Fibroblast of pulmonary artery (primary cell): Measurements from ENCODE around the gene RPS29.
"Not testable (repeated sequence)": the region's sequence is repeated elsewhere in the genome, so short reads cannot be mapped to it uniquely, and the experiment has no call there.

Experiments
- DNase-seq: peaks from one replicate; pipeline ENCODE4 v3.0.0-alpha.2; 2010; ENCODE audit warnings: low read depth
- H3K4me3 ChIP-seq: replicated peaks from 2 replicates; pipeline ENCODE4 v1.5.1; 2011; ENCODE audit warnings: low read depth, mild to moderate bottlenecking, control low read depth, low read length, moderate library complexity
- TF ChIP-seq, protein P1 (sequence below): IDR thresholded peaks from 2 replicates; pipeline ENCODE4 v1.5.1; 2011; ENCODE audit warnings: mild to moderate bottlenecking, control low read depth, low read length, inconsistent platforms; ENCODE audit errors: missing control alignments

RPS29 gene

DNA sequence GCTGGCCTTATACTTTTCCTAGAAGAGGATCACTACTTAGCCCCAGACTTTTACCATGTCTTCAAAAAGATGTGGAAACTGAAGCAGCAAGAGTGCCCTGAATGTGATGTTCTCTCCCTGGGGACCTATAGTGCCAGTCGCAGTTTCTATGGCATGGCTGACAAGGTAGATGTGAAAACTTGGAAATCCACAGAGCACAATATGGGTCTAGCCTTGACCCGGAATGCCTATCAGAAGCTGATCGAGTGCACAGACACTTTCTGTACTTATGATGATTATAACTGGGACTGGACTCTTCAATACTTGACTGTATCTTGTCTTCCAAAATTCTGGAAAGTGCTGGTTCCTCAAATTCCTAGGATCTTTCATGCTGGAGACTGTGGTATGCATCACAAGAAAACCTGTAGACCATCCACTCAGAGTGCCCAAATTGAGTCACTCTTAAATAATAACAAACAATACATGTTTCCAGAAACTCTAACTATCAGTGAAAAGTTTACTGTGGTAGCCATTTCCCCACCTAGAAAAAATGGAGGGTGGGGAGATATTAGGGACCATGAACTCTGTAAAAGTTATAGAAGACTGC is 35.9 kb upstream of the RPS29 start:
- TF ChIP-seq, protein P1, sequence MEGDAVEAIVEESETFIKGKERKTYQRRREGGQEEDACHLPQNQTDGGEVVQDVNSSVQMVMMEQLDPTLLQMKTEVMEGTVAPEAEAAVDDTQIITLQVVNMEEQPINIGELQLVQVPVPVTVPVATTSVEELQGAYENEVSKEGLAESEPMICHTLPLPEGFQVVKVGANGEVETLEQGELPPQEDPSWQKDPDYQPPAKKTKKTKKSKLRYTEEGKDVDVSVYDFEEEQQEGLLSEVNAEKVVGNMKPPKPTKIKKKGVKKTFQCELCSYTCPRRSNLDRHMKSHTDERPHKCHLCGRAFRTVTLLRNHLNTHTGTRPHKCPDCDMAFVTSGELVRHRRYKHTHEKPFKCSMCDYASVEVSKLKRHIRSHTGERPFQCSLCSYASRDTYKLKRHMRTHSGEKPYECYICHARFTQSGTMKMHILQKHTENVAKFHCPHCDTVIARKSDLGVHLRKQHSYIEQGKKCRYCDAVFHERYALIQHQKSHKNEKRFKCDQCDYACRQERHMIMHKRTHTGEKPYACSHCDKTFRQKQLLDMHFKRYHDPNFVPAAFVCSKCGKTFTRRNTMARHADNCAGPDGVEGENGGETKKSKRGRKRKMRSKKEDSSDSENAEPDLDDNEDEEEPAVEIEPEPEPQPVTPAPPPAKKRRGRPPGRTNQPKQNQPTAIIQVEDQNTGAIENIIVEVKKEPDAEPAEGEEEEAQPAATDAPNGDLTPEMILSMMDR: no peak
- no peak for DNase-seq
- peak overlapping the region; percentile 93 for H3K4me3 ChIP-seq

DNA sequence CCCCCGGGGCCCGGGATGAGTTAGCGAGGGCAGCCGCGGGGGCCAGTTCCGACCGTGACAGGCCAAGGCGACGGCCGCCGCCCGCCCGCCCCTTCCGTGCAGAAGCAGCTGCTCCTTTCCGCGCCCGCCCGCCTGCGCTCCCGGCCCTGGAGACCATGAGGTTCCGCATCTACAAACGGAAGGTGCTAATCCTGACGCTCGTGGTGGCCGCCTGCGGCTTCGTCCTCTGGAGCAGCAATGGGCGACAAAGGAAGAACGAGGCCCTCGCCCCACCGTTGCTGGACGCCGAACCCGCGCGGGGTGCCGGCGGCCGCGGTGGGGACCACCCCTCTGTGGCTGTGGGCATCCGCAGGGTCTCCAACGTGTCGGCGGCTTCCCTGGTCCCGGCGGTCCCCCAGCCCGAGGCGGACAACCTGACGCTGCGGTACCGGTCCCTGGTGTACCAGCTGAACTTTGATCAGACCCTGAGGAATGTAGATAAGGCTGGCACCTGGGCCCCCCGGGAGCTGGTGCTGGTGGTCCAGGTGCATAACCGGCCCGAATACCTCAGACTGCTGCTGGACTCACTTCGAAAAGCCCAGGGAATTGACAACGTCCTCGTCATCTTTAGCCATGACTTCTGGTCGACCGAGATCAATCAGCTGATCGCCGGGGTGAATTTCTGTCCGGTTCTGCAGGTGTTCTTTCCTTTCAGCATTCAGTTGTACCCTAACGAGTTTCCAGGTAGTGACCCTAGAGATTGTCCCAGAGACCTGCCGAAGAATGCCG is 35.1 kb upstream of the RPS29 start:
- peak overlapping the region; percentile 93 for H3K4me3 ChIP-seq
- peak; percentile 61 for DNase-seq
- TF ChIP-seq, protein P1: no peak

DNA sequence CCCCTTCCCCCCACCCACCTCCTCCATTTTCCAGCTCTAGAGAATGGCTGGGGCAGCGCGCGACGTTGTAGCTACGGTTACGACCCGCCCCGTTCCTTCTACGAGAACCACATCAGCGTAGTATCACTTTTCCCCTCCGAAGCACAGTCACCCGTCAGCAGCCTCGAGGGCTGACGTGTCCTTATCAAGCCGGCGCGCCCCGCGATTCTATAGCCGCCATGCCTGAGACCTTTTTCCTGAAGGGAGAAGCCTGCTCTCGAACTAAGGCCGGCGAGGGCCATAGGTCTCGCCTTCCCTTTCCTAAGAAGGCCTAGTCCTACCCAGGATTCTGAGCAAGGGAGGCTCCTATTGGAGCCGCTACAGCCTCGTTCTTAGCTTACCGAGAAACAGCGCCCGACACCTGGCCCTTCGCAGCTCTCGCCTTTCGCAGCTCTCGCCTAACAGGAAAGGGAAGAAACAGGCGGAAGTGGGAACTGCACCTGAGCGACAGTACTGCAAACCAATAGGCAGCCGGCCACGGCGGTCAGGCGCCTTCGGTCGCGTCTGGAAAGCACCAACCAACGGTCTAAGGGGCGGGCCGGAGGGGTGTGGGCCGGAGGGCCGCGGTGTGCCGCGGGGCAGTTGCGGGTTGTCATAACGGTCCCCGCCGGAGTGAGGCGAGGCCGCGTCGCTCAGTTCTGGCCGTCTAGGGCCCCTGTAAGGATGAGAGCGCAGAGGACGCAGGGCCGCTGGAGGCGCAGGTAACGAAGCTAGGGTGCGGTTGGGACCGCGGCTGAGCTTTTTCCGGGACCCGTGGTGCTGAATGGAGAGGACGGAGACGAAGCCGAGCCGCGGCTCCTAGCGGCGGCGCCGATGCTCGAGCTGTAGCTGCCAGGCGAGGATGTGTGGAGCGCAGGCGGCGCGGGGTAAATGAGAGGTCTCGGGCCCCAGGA is 34.3 kb upstream of the RPS29 start, which contains the start of the genes MGAT2 and RPL36AL:
Gene MGAT2, plus strand, starts transcription at position 618 of the 932 bp plus-strand sequence. CDS start 470 bp downstream, outside the sequence.
Gene RPL36AL, minus strand, starts transcription at position 445 of the 932 bp plus-strand sequence. CDS start 1,522 bp downstream, outside the sequence.
- TF ChIP-seq, protein P1: peak; percentile 23
- peak; percentile 99 for DNase-seq
- peak within 1 kb of the TSS; percentile 93 for H3K4me3 ChIP-seq

DNA sequence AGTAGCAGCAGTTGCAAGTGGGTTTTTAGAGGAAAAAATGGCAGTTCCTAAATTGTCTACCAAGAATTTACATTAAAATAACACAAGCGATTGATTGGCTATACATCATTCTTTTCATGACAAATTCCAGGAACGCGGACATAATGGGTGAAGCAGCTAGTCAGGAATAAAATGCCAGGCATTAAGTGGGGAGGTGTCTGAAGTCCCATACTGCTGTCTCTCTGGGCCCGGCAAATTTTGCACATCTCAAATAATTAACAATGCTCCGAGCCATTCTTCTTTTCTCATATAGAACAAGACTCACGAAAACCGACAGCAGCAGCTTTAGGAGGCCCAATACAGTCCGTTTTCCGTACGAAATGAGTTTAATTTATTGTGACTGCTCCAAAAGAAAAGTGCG is 33.5 kb upstream of the RPS29 start:
- no peak for DNase-seq
- TF ChIP-seq, protein P1: no peak
- peak overlapping the region; percentile 93 for H3K4me3 ChIP-seq

DNA sequence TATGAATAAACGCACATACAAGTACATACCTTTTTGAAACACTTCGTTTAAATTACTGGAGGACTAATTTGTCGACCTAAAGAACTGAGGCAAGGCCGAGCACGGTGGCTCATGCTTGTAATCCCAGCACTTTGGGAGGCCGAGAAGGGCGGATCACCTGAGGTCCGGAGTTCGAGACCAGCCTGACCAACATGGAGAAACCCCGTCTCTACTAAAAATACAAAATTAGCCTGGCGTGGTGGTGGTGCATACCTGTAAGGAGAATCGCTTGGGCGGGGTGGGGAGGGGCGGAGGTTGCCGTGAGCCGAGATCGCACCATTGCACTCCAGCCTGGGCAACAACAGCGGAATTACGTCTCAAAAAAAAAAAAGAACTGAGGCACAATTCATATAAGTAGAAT is 33.1 kb upstream of the RPS29 start:
- H3K4me3 ChIP-seq: peak overlapping the region; percentile 93
- DNase-seq: not testable (repeated sequence)

DNA sequence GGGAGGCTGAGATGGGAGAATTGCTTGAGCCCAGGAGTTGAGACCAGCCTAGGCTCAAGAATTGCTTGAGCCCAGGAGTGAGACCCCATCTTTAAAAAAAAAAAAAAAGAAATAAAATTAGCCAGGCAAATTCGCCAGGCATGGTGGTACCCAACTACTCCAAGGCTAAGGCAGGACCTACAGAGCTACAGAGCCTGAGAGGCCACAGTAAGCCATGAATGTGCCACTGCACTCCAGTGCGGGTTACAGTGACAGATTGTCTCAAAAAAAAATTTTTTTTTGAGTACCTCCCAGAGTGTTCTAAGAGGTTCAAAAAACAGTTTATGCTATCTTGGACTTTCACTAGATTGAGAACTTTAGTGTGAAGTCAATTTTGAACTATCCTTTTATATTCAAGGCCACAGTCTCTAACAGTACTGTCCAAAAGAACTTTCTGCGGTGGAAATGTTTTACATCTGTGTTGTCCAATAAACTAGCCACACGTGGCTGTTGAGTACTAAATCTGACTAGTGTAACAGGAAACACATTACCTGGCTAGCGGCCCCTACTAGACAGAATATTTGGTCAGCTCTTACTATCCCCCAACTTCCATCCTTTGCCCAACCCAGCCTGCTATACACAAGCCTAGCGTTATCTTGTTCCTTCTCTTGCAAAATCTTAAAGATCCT is 31.8 kb upstream of the RPS29 start:
- TF ChIP-seq, protein P1: no peak
- no peak overlapping the region for H3K4me3 ChIP-seq
- DNase-seq: no peak
